GM10266 (cell line): ENCODE measurements around the gene AGBL2.
"Not testable (repeated sequence)": the region's sequence is repeated elsewhere in the genome, so short reads cannot be mapped to it uniquely, and the experiment has no call there.

Source experiments
- DNase-seq: peaks from one replicate; pipeline ENCODE4 v3.0.0; 2012; ENCODE audit errors: extremely low spot score
- CTCF ChIP-seq: IDR thresholded peaks from 2 replicates; pipeline ENCODE4 v1.5.1; 2012; ENCODE audit warnings: mild to moderate bottlenecking, low read depth; ENCODE audit not compliant: control insufficient read depth, insufficient read depth; ENCODE audit errors: missing control alignments

The AGBL2 gene

GRCh38 chr11:47646019-47646418 is 69.2 kb downstream of the AGBL2 start:
- TF ChIP-seq CTCF = no peak
- no peak for DNase-seq

DNA sequence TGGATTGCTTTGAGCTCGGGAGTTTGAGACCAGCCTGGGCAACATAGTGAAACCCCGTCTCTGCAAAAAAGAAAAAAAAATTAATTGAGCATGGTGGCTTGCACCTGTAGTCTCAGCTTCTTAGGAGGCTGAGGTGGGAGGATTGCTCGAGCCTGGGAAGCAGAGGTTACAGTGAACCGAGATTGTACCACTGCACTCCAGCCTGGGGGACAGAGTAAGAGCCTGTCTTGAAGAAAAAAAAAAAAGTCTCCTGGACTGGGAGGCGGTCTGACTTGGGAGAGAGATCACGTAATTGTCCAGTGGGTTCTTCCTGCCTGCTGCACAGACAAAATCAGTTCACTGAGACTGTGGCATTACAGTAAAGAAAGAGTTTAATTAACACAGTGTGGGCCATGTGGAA is 69.7 kb downstream of the AGBL2 start:
- no peak for DNase-seq
- no peak for TF ChIP-seq CTCF

DNA sequence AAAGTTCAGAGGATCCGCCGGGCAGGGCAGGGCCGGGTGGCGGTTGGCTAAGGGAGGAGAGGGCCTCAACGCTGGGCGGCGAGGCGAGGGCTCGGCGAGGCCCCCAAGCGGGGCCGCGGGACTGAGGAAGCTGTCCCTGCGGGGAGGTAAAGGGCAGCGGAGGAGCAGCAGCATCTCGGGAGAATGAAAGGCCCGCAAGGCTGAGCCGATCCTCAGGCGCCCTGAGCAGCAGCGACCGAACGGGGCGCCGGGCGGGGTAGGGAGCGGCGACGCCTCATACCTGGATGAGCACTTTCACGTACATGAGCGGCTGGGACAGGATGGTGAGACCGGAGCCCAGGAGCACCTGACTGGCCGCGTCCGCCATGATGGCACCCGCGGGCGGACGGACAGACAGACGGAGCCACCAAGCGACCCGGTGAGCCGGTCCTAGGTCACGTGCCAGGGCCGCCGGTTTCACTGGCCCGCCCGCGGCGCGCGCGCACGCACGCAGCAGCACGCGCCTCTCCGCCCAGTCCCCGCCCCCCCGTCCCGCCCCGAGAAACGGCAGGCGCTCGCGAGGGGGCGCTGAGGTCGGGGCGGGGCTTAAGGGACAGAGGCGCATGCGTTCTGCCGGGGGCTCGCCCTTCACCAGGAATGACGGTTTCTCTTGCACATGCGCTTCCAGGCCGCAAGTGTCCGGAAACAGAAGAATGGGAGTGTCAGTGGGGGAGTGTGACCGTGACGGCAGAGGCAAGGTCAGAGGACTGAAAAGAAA is 72.9 kb downstream of the AGBL2 start, which contains the start of gene MTCH2:
MTCH2 (minus strand) TSS at position 461 of the 757 bp plus-strand sequence; CDS start at position 367, 94 bp downstream.
- TF ChIP-seq CTCF = peak; percentile 36
- DNase-seq = peak; percentile 96

GRCh38 chr11:47641600-47642098 is 73.5 kb downstream of the AGBL2 start:
- TF ChIP-seq CTCF = no peak
- DNase-seq = no peak

DNA sequence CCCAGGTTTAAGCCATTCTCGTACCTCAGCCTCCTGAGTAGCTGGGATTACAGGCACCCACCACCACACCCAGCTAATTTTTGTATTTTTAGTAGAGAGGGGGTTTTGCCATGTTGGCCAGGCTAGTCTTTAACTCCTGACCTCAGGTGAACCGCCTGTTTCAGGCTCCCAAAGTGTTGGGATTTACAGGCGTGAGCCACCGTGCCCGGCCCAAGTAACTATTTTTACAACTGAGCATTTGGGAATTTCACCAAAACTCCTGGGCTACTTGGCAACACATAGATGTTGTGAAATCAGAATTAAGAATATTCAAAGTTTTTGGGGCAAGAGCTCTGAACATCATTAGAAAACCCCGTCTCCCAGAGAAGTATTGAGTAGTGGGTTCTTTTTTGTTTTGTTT is 74.7 kb downstream of the AGBL2 start:
- not testable (repeated sequence) for DNase-seq

GRCh38 chr11:47636331-47636730 is 78.8 kb downstream of the AGBL2 start:
- DNase-seq = not testable (repeated sequence)

DNA sequence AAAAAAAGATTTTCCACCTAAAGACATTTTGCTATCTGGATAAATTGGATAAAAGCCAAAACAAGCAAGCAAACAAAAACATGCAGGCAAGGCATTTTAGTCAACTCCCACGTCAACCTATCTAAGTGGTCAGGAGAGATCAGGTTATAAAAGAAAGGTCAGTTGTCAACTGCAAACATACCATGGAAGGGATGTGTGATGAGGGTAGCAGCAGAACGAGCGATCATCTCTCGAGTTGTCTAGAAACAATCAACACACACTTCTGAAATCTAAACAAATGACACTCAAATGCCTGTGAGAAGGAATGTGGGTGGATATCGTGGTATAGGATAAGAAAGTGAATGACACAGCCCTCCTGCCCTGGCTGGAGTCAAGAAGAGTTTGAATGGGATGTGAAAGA is 83.7 kb downstream of the AGBL2 start:
- DNase-seq = no peak
- TF ChIP-seq CTCF = no peak

GRCh38 chr11:47628026-47628425 is 87.1 kb downstream of the AGBL2 start:
- TF ChIP-seq CTCF = no peak
- DNase-seq = no peak
